ENCODE measurements around the gene ALG12. TPM values are rescaled to one million over a fixed set of nuclear protein-coding genes. Genes with fewer than 3 reads are reported as not detected.

The ALG12 gene
- polyA plus RNA-seq, 1 donor from 2014 or later, result 14.3 TPM

- no peak overlapping the region for H3K4me3 ChIP-seq (ENCODE audit: low read length)
- no peaks in the 10 kb centered on the region for H3K79me2 ChIP-seq (replicated peaks; ENCODE audit: insufficient read depth, low read length)
- no peaks in the 10 kb centered on the region for H3F3A ChIP-seq (ENCODE audit: insufficient read depth, low read length, poor library complexity, severe bottlenecking)
- H3K36me3 ChIP-seq (ENCODE audit: insufficient read depth, low read length), result no peaks in the 10 kb centered on the region
- H3K27me3 ChIP-seq (ENCODE audit: insufficient read depth, low read depth, low read length), result no peaks in the 10 kb centered on the region
- H3K9me3 ChIP-seq (ENCODE audit: low read length), result no peaks in the 10 kb centered on the region
- TF ChIP-seq POLR2AphosphoS5 (IDR thresholded peaks at IDR 0.05) (no peak), TAF1 (IDR thresholded peaks at IDR 0.05; ENCODE audit: low read depth) (no peak), EZH2 (IDR thresholded peaks at IDR 0.05; ENCODE audit: borderline replicate concordance, insufficient read depth, low read length, poor library complexity, severe bottlenecking) (no peak), MXI1 (conservative IDR thresholded peaks at IDR 0.05; ENCODE audit: poor library complexity, severe bottlenecking) (no peak), CTCF (IDR thresholded peaks at IDR 0.05; ENCODE audit: poor library complexity, severe bottlenecking) (no peak), SMC3 (conservative IDR thresholded peaks at IDR 0.05; ENCODE audit: poor library complexity) (no peak), RAD21 (conservative IDR thresholded peaks at IDR 0.05) (no peak), EP300 (conservative IDR thresholded peaks at IDR 0.05; ENCODE audit: poor library complexity, severe bottlenecking) (no peak)
- TF ChIP-seq, protein P1, sequence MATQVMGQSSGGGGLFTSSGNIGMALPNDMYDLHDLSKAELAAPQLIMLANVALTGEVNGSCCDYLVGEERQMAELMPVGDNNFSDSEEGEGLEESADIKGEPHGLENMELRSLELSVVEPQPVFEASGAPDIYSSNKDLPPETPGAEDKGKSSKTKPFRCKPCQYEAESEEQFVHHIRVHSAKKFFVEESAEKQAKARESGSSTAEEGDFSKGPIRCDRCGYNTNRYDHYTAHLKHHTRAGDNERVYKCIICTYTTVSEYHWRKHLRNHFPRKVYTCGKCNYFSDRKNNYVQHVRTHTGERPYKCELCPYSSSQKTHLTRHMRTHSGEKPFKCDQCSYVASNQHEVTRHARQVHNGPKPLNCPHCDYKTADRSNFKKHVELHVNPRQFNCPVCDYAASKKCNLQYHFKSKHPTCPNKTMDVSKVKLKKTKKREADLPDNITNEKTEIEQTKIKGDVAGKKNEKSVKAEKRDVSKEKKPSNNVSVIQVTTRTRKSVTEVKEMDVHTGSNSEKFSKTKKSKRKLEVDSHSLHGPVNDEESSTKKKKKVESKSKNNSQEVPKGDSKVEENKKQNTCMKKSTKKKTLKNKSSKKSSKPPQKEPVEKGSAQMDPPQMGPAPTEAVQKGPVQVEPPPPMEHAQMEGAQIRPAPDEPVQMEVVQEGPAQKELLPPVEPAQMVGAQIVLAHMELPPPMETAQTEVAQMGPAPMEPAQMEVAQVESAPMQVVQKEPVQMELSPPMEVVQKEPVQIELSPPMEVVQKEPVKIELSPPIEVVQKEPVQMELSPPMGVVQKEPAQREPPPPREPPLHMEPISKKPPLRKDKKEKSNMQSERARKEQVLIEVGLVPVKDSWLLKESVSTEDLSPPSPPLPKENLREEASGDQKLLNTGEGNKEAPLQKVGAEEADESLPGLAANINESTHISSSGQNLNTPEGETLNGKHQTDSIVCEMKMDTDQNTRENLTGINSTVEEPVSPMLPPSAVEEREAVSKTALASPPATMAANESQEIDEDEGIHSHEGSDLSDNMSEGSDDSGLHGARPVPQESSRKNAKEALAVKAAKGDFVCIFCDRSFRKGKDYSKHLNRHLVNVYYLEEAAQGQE (IDR thresholded peaks at IDR 0.05; ENCODE audit: borderline replicate concordance), result no peak
- no peak overlapping the region for H3K9ac ChIP-seq (ENCODE audit: low read length)
- H3K27ac ChIP-seq (ENCODE audit: low read length), result no peak overlapping the region
- H4K20me1 ChIP-seq (ENCODE audit: insufficient read depth), result peaks cover 2% of the 10 kb centered on the region
- H2AFZ ChIP-seq (ENCODE audit: low read depth, low read length), result no peak overlapping the region
- no peaks in the 10 kb centered on the region for H3K9me2 ChIP-seq (ENCODE audit: insufficient read depth, low read length)
- H3K4me2 ChIP-seq (ENCODE audit: low read length), result no peak overlapping the region
These were observed 5.2 kb upstream of the ALG12 start for GRCh38 chr22:49923445-49923844.

GRCh38 chr22:49922926-49923325, 4.7 kb upstream of the ALG12 start:
- H3K27ac ChIP-seq (ENCODE audit: low read length), result no peak overlapping the region
- no peaks in the 10 kb centered on the region for H3K27me3 ChIP-seq (ENCODE audit: insufficient read depth, low read depth, low read length)
- H3K4me2 ChIP-seq (ENCODE audit: low read length), result no peak overlapping the region
- no peak overlapping the region for H2AFZ ChIP-seq (ENCODE audit: low read depth, low read length)
- no peak overlapping the region for H3K4me3 ChIP-seq (ENCODE audit: low read length)
- no peaks in the 10 kb centered on the region for H3K36me3 ChIP-seq (ENCODE audit: insufficient read depth, low read length)
- H3K9ac ChIP-seq (ENCODE audit: low read length), result no peak overlapping the region
- no peaks in the 10 kb centered on the region for H3K9me2 ChIP-seq (ENCODE audit: insufficient read depth, low read length)
- peaks cover 2% of the 10 kb centered on the region for H4K20me1 ChIP-seq (ENCODE audit: insufficient read depth)
- TF ChIP-seq, protein P1 (IDR thresholded peaks at IDR 0.05; ENCODE audit: borderline replicate concordance), result no peak
- TF ChIP-seq RAD21 (conservative IDR thresholded peaks at IDR 0.05) (no peak), SMC3 (conservative IDR thresholded peaks at IDR 0.05; ENCODE audit: poor library complexity) (no peak), MXI1 (conservative IDR thresholded peaks at IDR 0.05; ENCODE audit: poor library complexity, severe bottlenecking) (no peak), POLR2AphosphoS5 (IDR thresholded peaks at IDR 0.05) (no peak), EP300 (conservative IDR thresholded peaks at IDR 0.05; ENCODE audit: poor library complexity, severe bottlenecking) (no peak), TAF1 (IDR thresholded peaks at IDR 0.05; ENCODE audit: low read depth) (no peak), EZH2 (IDR thresholded peaks at IDR 0.05; ENCODE audit: borderline replicate concordance, insufficient read depth, low read length, poor library complexity, severe bottlenecking) (no peak), CTCF (IDR thresholded peaks at IDR 0.05; ENCODE audit: poor library complexity, severe bottlenecking) (no peak)
- H3F3A ChIP-seq (ENCODE audit: insufficient read depth, low read length, poor library complexity, severe bottlenecking), result no peaks in the 10 kb centered on the region
- H3K9me3 ChIP-seq (ENCODE audit: low read length), result no peaks in the 10 kb centered on the region
- no peaks in the 10 kb centered on the region for H3K79me2 ChIP-seq (replicated peaks; ENCODE audit: insufficient read depth, low read length)

All from neural cell (in vitro differentiated cells).